HepG2 (cell line): ENCODE measurements around the gene BIRC5. TPM values are rescaled to one million over a fixed set of nuclear protein-coding genes. Genes with fewer than 3 reads are reported as not detected.
A peak's percentile ranks its signal among the peaks of the same experiment; 100 is the strongest.

Experiments
- EEA1 ChIP-seq: sonication (generic); formaldehyde crosslinking; IDR thresholded peaks from 2 replicates; pipeline ENCODE4 v1.5.1; 2020; ENCODE audit warnings: mild to moderate bottlenecking, missing genetic modification reagents, borderline replicate concordance
- ELF1 ChIP-seq: sonication (generic); formaldehyde crosslinking; IDR thresholded peaks from 2 replicates; pipeline ENCODE4 v1.4.0; 2020; ENCODE audit warnings: missing genetic modification reagents
- FOXA3 ChIP-seq: IDR thresholded peaks from 2 replicates; pipeline ENCODE4 v1.6.1; 2016; ENCODE audit warnings: missing genetic modification reagents, missing compliant biosample characterization
- GABPA ChIP-seq, 2 experiments: IDR thresholded peaks; 2 replicates each; pipeline ENCODE4 v1.6.1; 2011 to 2016; ENCODE audit warnings: low read depth in 2 of 2, low read length in 1 of 2, missing biosample characterization in 1 of 2, missing genetic modification characterization in 1 of 2
- HNRNPK ChIP-seq: fragments of 200-400 bp; formaldehyde crosslinking; IDR thresholded peaks from 2 replicates; pipeline ENCODE4 v1.6.1; 2018; ENCODE audit warnings: low read length, low read depth, moderate library complexity, mild to moderate bottlenecking; ENCODE audit not compliant: poor library complexity, severe bottlenecking
- NCOA2 ChIP-seq: sonication (generic); formaldehyde crosslinking; IDR thresholded peaks from 2 replicates; pipeline ENCODE4 v1.8.0; 2022; ENCODE audit warnings: inconsistent platforms
- PAX8 ChIP-seq: sonication (generic); formaldehyde crosslinking; IDR thresholded peaks from 2 replicates; pipeline ENCODE4 v1.8.0; 2022; ENCODE audit warnings: mild to moderate bottlenecking, missing genetic modification reagents, borderline replicate concordance
- POGZ ChIP-seq: sonication (generic); formaldehyde crosslinking; IDR thresholded peaks from 2 replicates; pipeline ENCODE4 v1.4.0; 2020; ENCODE audit warnings: mild to moderate bottlenecking, missing genetic modification reagents
- SMAD9 ChIP-seq: sonication (generic); formaldehyde crosslinking; IDR thresholded peaks from 2 replicates; pipeline ENCODE4 v1.5.1; 2020; ENCODE audit warnings: mild to moderate bottlenecking, missing genetic modification reagents
- SRY ChIP-seq: sonication (generic); formaldehyde crosslinking; IDR thresholded peaks from 2 replicates; pipeline ENCODE4 v1.8.0; 2022; ENCODE audit warnings: mild to moderate bottlenecking, missing genetic modification reagents
- XRCC5 ChIP-seq: fragments of 200-400 bp; formaldehyde crosslinking; optimal IDR thresholded peaks from 2 replicates; pipeline ENCODE3; 2017; ENCODE audit warnings: mild to moderate bottlenecking, low read length
- YY1 ChIP-seq: IDR thresholded peaks from 2 replicates; pipeline ENCODE4 v1.6.1; 2011; ENCODE audit warnings: low read length, low read depth, moderate library complexity, mild to moderate bottlenecking; ENCODE audit not compliant: insufficient read depth, insufficient replicate concordance
- ZBTB38 ChIP-seq: sonication (generic); formaldehyde crosslinking; IDR thresholded peaks from 2 replicates; pipeline ENCODE4 v1.5.1; 2020; ENCODE audit warnings: mild to moderate bottlenecking, missing genetic modification reagents
- ZBTB43 ChIP-seq: sonication (generic); formaldehyde crosslinking; conservative IDR thresholded peaks from 2 replicates; pipeline ENCODE4 v1.4.0; 2020; ENCODE audit warnings: missing genetic modification reagents
- ZBTB8A ChIP-seq: sonication (generic); formaldehyde crosslinking; IDR thresholded peaks from 2 replicates; pipeline ENCODE4 v1.4.0; 2020; ENCODE audit warnings: mild to moderate bottlenecking, low read depth, missing genetic modification reagents, borderline replicate concordance
- ZFP41 ChIP-seq: sonication (generic); formaldehyde crosslinking; IDR thresholded peaks from 2 replicates; pipeline ENCODE4 v1.4.0; 2020; ENCODE audit warnings: mild to moderate bottlenecking, missing genetic modification reagents, borderline replicate concordance
- ZNF260 ChIP-seq: sonication (generic); formaldehyde crosslinking; IDR thresholded peaks from 2 replicates; pipeline ENCODE4 v1.4.0; 2020; ENCODE audit warnings: missing genetic modification reagents, low read depth, mild to moderate bottlenecking, borderline replicate concordance
- ZNF441 ChIP-seq: sonication (generic); formaldehyde crosslinking; IDR thresholded peaks from 2 replicates; pipeline ENCODE4 v1.7.0; 2021; ENCODE audit warnings: missing genetic modification reagents, borderline replicate concordance
- ZNF83 ChIP-seq: sonication (generic); formaldehyde crosslinking; IDR thresholded peaks from 2 replicates; pipeline ENCODE4 v1.4.0; 2020; ENCODE audit warnings: missing genetic modification reagents, mild to moderate bottlenecking, borderline replicate concordance
- ZSCAN22 ChIP-seq: sonication (generic); formaldehyde crosslinking; IDR thresholded peaks from 2 replicates; pipeline ENCODE4 v1.4.0; 2020; ENCODE audit warnings: mild to moderate bottlenecking, missing genetic modification reagents
- ZSCAN9 ChIP-seq: IDR thresholded peaks from 2 replicates; pipeline ENCODE4 v1.6.1; 2016; ENCODE audit warnings: borderline replicate concordance
- polyA plus RNA-seq, 8 experiments: library from polyadenylated mRNA; depleted of rRNA in 3 of 8; stranded (reverse) in 7 of 8; unstranded in 1 of 8; fragments of >200 nt; fragmentation: Illumina TruSeq in 4 of 8; extraction: Trizol in 4 of 8; gene quantifications; 2 replicates each; pipeline versions ENCODE4 v1.2.1 to v1.2.3, GENCODE V29; 2011 to 2016; ENCODE audit warnings: low read depth in 4 of 8, missing spikeins in 1 of 8, mixed read lengths in 1 of 8; ENCODE audit not compliant: insufficient read depth in 1 of 8
- total RNA-seq, 5 experiments: library from RNA; depleted of rRNA; stranded (reverse); fragments of >200 nt; fragmentation: Illumina TruSeq; extraction: Trizol; gene quantifications; 2 replicates each; pipeline ENCODE4 v1.2.3, GENCODE V29; 2016; ENCODE audit warnings: low read depth in 1 of 5
- TF ChIP-seq, protein P1 (sequence below), 2 experiments: sonication (generic) in 1 of 2; formaldehyde crosslinking in 1 of 2; IDR thresholded peaks; 2 replicates each; pipeline versions ENCODE4 v1.4.0 to v1.6.1; 2016 to 2020; ENCODE audit warnings: borderline replicate concordance in 1 of 2, low read depth in 1 of 2, mild to moderate bottlenecking in 1 of 2, missing genetic modification reagents in 1 of 2
- TF ChIP-seq, protein P2 (sequence below): sonication (generic); formaldehyde crosslinking; IDR thresholded peaks from 2 replicates; pipeline ENCODE4 v1.4.0; 2020; ENCODE audit warnings: mild to moderate bottlenecking, missing genetic modification reagents

BIRC5 gene
- total and polyA plus RNA-seq, 2 of the 13 experiments (the other 11 are each of a cell fraction or from before 2014, with no cell fraction given), result 30.3 to 135 TPM

DNA sequence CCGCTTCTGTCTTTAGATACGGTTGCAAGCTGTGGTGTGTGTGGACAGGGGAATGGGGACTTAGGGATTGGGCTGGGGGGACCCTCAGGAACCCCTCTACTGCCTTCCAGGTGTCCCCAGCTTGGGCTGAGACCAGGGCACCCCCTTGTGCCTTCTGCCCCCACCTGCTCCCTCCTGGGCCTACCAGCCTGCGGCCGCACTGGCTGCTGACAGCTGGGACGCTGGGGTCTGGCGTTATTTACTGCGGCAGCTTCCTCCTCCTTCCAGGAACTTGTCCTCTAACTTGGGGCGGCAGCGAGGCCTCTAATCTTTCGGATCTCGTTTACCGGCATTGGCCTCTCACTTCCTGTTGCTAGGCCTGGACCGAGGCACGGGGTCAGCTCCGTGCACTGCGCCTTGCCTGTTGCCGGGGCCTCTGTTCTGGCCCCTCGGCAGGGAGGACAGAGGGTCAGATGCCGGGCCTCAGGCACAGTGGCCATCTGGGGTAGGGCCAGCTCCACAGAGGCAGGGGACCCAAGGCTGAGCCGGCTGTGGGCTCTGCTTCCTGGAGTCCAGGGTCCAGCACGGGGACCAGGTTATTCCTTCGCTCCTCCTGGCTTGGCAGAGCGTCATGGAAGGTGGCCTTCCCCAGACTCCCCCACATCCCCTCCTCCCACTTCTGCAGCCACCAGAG, 49.1 kb downstream of the BIRC5 start (continued):
- no peak for TF ChIP-seq GABPA (IDR thresholded peaks at IDR 0.05; ENCODE audit: low read depth, low read length)
- TF ChIP-seq GABPA (CRISPR knock-in tag; IDR thresholded peaks at IDR 0.05; ENCODE audit: low read depth), result peak; percentile 64
- TF ChIP-seq FOXA3 (CRISPR knock-in tag), result peak; percentile 56
- TF ChIP-seq, protein P1, sequence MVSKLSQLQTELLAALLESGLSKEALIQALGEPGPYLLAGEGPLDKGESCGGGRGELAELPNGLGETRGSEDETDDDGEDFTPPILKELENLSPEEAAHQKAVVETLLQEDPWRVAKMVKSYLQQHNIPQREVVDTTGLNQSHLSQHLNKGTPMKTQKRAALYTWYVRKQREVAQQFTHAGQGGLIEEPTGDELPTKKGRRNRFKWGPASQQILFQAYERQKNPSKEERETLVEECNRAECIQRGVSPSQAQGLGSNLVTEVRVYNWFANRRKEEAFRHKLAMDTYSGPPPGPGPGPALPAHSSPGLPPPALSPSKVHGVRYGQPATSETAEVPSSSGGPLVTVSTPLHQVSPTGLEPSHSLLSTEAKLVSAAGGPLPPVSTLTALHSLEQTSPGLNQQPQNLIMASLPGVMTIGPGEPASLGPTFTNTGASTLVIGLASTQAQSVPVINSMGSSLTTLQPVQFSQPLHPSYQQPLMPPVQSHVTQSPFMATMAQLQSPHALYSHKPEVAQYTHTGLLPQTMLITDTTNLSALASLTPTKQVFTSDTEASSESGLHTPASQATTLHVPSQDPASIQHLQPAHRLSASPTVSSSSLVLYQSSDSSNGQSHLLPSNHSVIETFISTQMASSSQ (IDR thresholded peaks at IDR 0.05; ENCODE audit: low read depth), result no peak
- TF ChIP-seq, protein P1 (CRISPR knock-in tag; IDR thresholded peaks at IDR 0.05; ENCODE audit: borderline replicate concordance), result no peak
- no peak for TF ChIP-seq YY1
- TF ChIP-seq ZFP41 (CRISPR knock-in tag), result no peak
- TF ChIP-seq HNRNPK, result no peak
- TF ChIP-seq NCOA2 (CRISPR knock-in tag), result peak; percentile 84; the same call in 1 of the 2 replicates
- TF ChIP-seq ZBTB43 (CRISPR knock-in tag), result 0 out of 2 replicates have a peak, but pooled peaks have one; percentile 43
- no peak for TF ChIP-seq SMAD9 (CRISPR knock-in tag)
- TF ChIP-seq ZNF441 (CRISPR knock-in tag), result no peak
- no peak for TF ChIP-seq EEA1 (CRISPR knock-in tag)
- no peak for TF ChIP-seq SRY (CRISPR knock-in tag)
- TF ChIP-seq ELF1 (CRISPR knock-in tag), result peak; percentile 83
- no peak for TF ChIP-seq ZNF260 (CRISPR knock-in tag)
- TF ChIP-seq XRCC5, result no peak
- no peak for TF ChIP-seq ZSCAN22 (CRISPR knock-in tag)
- TF ChIP-seq, protein P2, sequence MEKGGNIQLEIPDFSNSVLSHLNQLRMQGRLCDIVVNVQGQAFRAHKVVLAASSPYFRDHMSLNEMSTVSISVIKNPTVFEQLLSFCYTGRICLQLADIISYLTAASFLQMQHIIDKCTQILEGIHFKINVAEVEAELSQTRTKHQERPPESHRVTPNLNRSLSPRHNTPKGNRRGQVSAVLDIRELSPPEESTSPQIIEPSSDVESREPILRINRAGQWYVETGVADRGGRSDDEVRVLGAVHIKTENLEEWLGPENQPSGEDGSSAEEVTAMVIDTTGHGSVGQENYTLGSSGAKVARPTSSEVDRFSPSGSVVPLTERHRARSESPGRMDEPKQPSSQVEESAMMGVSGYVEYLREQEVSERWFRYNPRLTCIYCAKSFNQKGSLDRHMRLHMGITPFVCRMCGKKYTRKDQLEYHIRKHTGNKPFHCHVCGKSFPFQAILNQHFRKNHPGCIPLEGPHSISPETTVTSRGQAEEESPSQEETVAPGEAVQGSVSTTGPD (CRISPR knock-in tag), result no peak
- TF ChIP-seq ZNF83 (CRISPR knock-in tag), result no peak
- no peak for TF ChIP-seq PAX8 (CRISPR knock-in tag)
- peak; percentile 72; the same call in 1 of the 2 replicates for TF ChIP-seq ZBTB38 (CRISPR knock-in tag)
- 0 out of 2 replicates have a peak, but pooled peaks have one; percentile 26 for TF ChIP-seq POGZ (CRISPR knock-in tag)
- TF ChIP-seq ZBTB8A, result no peak
- TF ChIP-seq ZSCAN9 (CRISPR knock-in tag), result peak; percentile 91
